OCI-LY1 (cell line): Measurements from ENCODE around the gene SUMO4.

ENCODE experiments used
- CTCF ChIP-seq: fragments of 200-600 bp; sonication (generic), shearing (Covaris generic); IDR thresholded peaks from 2 replicates; pipeline ENCODE4 v1.5.1; 2017; ENCODE audit warnings: mild to moderate bottlenecking, antibody characterized with exemption, low read length, moderate library complexity, mixed read lengths
- EZH2 ChIP-seq: fragments of 200-600 bp; sonication (generic), shearing (Covaris generic); IDR thresholded peaks from 2 replicates; pipeline ENCODE4 v1.8.0; 2017; ENCODE audit warnings: borderline replicate concordance, mixed run types, mild to moderate bottlenecking, antibody characterized with exemption, low read length, moderate library complexity, mixed read lengths

DNA sequence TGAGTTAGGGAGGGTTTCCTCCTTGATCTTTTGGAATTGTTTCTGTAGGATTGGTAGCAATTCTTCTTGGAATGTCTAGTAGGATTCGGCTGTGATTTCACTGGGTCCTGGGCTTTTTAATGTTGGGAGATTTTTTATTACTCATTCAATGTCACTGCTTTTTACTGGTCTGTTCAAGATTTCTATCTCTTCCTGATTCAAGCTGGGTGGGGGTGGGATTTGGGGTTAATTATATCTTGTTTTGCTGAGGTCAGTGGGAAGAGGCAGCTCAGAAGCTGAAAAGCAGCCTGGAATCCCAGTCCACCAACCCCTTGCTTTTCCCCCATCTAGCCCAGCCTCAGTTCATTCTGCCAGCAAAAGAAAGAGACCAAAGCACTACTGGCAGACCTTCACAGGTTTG, 39.6 kb downstream of the SUMO4 start:
- TF ChIP-seq CTCF, result no peak
- TF ChIP-seq EZH2, result no peak
